Activated naive CD4-positive, alpha-beta T cell treated with anti-CD3 and anti-CD28 coated beads, Interleukin-2, amount 50 U/mL, for 72 hours (primary cell): ENCODE measurements around the gene CYB561A3. TPM values are rescaled to one million over a fixed set of nuclear protein-coding genes. Genes with fewer than 3 reads are reported as not detected.
"Not testable (repeated sequence)": the region's sequence is repeated elsewhere in the genome, so short reads cannot be mapped to it uniquely, and the experiment has no call there.

Source experiments
- ATAC-seq, 2 donors: fragments of 150-1000 bp; cut with Tn5 transposase; 2 replicates each; pipeline ENCODE4 v1.10.0; 2021; ENCODE audit warnings: mild to moderate bottlenecking in 2 of 2, moderate library complexity in 2 of 2
- DNase-seq, 2 donors: peaks; one replicate each; pipeline ENCODE4 v3.0.0; 2021 to 2022; ENCODE audit warnings: low spot score in 2 of 2
- H3K27ac Mint-ChIP-seq, 2 donors: one replicate each; pipeline ENCODE4 v1.8.0; 2022; ENCODE audit warnings: mild to moderate bottlenecking in 2 of 2, mixed read lengths in 2 of 2
- H3K36me3 Mint-ChIP-seq, 2 donors: one replicate each; pipeline ENCODE4 v1.8.0; 2022; ENCODE audit warnings: mixed read lengths in 2 of 2
- H3K9me3 Mint-ChIP-seq, 2 donors: one replicate each; pipeline ENCODE4 v1.8.0; 2022; ENCODE audit warnings: mixed read lengths in 2 of 2
- total RNA-seq, 2 donors: library from RNA; stranded (reverse); gene quantifications; one replicate each; pipeline ENCODE4 v1.2.3, GENCODE V29; 2022

Gene CYB561A3
- total RNA-seq = 10 to 100 TPM; 38.3 to 68.7 TPM

- H3K9me3 Mint-ChIP-seq = no peaks in the 10 kb centered on the region
- H3K27ac Mint-ChIP-seq = peak within 1 kb of the TSS; percentile 92 to 100
- H3K36me3 Mint-ChIP-seq = peaks cover 17 to 30% of the 10 kb centered on the region in 2 donors
- DNase-seq (peak; percentile 89), ATAC-seq (peak; percentile 94)
Observed at GRCh38 chr11:61361741-61362541, at the start of gene CYB561A3, which contains the start of gene TMEM138. CYB561A3 (minus strand) TSS chr11:61361882; CDS start chr11:61356713, 5,169 bp downstream. TMEM138 (plus strand) TSS chr11:61362374; CDS start chr11:61364391, 2,017 bp downstream.

- no peaks in the 10 kb centered on the region for H3K9me3 Mint-ChIP-seq
- H3K27ac Mint-ChIP-seq = no peak overlapping the region
- peaks cover 24 to 34% of the 10 kb centered on the region in 2 donors for H3K36me3 Mint-ChIP-seq
- ATAC-seq = no peak
- DNase-seq = no peak
Observed at GRCh38 chr11:61406991-61407728, 45.5 kb upstream of the CYB561A3 start.

GRCh38 chr11:61406067-61406466 is 44.4 kb upstream of the CYB561A3 start:
- peak overlapping the region in 1 of 2 donors; percentile 81 for H3K27ac Mint-ChIP-seq
- DNase-seq = no peak
- H3K9me3 Mint-ChIP-seq = no peaks in the 10 kb centered on the region
- peaks cover 16 to 24% of the 10 kb centered on the region in 2 donors for H3K36me3 Mint-ChIP-seq
- no peak for ATAC-seq

- peak in 1 of 2 donors; percentile 11 for ATAC-seq
- H3K36me3 Mint-ChIP-seq = peaks cover 13 to 20% of the 10 kb centered on the region in 2 donors
- no peaks in the 10 kb centered on the region for H3K9me3 Mint-ChIP-seq
- H3K27ac Mint-ChIP-seq = peak overlapping the region; percentile 31 to 92
- no peak for DNase-seq
Observed at GRCh38 chr11:61404641-61405040, 43.0 kb upstream of the CYB561A3 start.

GRCh38 chr11:61404103-61404502 is 42.4 kb upstream of the CYB561A3 start:
- DNase-seq = no peak
- H3K9me3 Mint-ChIP-seq = no peaks in the 10 kb centered on the region
- H3K36me3 Mint-ChIP-seq = peaks cover 13 to 20% of the 10 kb centered on the region in 2 donors
- no peak for ATAC-seq
- peak overlapping the region; percentile 31 to 92 for H3K27ac Mint-ChIP-seq

GRCh38 chr11:61403658-61404057 is 42.0 kb upstream of the CYB561A3 start:
- ATAC-seq = no peak
- Mint-ChIP-seq H3K9me3 (no peaks in the 10 kb centered on the region), H3K27ac (peak overlapping the region; percentile 31 to 92), H3K36me3 (peaks cover 13 to 20% of the 10 kb centered on the region in 2 donors)
- no peak for DNase-seq

GRCh38 chr11:61401573-61401972 is 39.9 kb upstream of the CYB561A3 start:
- ATAC-seq = no peak
- no peaks in the 10 kb centered on the region for H3K9me3 Mint-ChIP-seq
- H3K27ac Mint-ChIP-seq = peak overlapping the region in 1 of 2 donors; percentile 42
- no peak for DNase-seq
- H3K36me3 Mint-ChIP-seq = peaks cover 9 to 13% of the 10 kb centered on the region in 2 donors

GRCh38 chr11:61401173-61401572 is 39.5 kb upstream of the CYB561A3 start:
- peak overlapping the region in 1 of 2 donors; percentile 42 for H3K27ac Mint-ChIP-seq
- no peak for DNase-seq
- ATAC-seq = no peak
- H3K36me3 Mint-ChIP-seq = peaks cover 9 to 13% of the 10 kb centered on the region in 2 donors
- no peaks in the 10 kb centered on the region for H3K9me3 Mint-ChIP-seq

- ATAC-seq (peak in 1 of 2 donors; percentile 47), DNase-seq (no peak)
- peaks cover 10 to 12% of the 10 kb centered on the region in 2 donors for H3K36me3 Mint-ChIP-seq
- peak overlapping the region; percentile 95 to 98 for H3K27ac Mint-ChIP-seq
- no peaks in the 10 kb centered on the region for H3K9me3 Mint-ChIP-seq
Observed at GRCh38 chr11:61392981-61393595, 31.4 kb upstream of the CYB561A3 start.

GRCh38 chr11:61390161-61390560 is 28.5 kb upstream of the CYB561A3 start:
- no peak for DNase-seq
- no peak for ATAC-seq
- Mint-ChIP-seq H3K27ac (no peak overlapping the region), H3K36me3 (peaks cover 8 to 10% of the 10 kb centered on the region in 2 donors), H3K9me3 (no peaks in the 10 kb centered on the region)

- ATAC-seq (no peak), DNase-seq (no peak)
- Mint-ChIP-seq H3K36me3 (no peaks in the 10 kb centered on the region), H3K9me3 (no peaks in the 10 kb centered on the region), H3K27ac (no peak overlapping the region)
Observed at GRCh38 chr11:61384271-61385242, 22.9 kb upstream of the CYB561A3 start.

GRCh38 chr11:61383859-61384258 is 22.2 kb upstream of the CYB561A3 start:
- not testable (repeated sequence) for H3K27ac Mint-ChIP-seq, ATAC-seq, H3K36me3 Mint-ChIP-seq, DNase-seq, H3K9me3 Mint-ChIP-seq

- H3K36me3 Mint-ChIP-seq = peaks cover 0 to 7% of the 10 kb centered on the region in 2 donors
- ATAC-seq (no peak), DNase-seq (no peak)
- no peak overlapping the region for H3K27ac Mint-ChIP-seq
- H3K9me3 Mint-ChIP-seq = no peaks in the 10 kb centered on the region
Observed at GRCh38 chr11:61380884-61381283, 19.2 kb upstream of the CYB561A3 start.

GRCh38 chr11:61378713-61379313 is 17.1 kb upstream of the CYB561A3 start:
- Mint-ChIP-seq H3K9me3 (no peaks in the 10 kb centered on the region), H3K27ac (peak overlapping the region in 1 of 2 donors; percentile 60), H3K36me3 (peaks cover 0 to 12% of the 10 kb centered on the region in 2 donors)
- ATAC-seq (no peak), DNase-seq (no peak)

- no peak for DNase-seq
- peaks cover 0 to 19% of the 10 kb centered on the region in 2 donors for H3K36me3 Mint-ChIP-seq
- ATAC-seq = no peak
- H3K9me3 Mint-ChIP-seq = no peaks in the 10 kb centered on the region
- H3K27ac Mint-ChIP-seq = no peak overlapping the region
Observed at GRCh38 chr11:61377461-61378160, 15.9 kb upstream of the CYB561A3 start.
